Measurements from ENCODE around the gene BUD31.

DNA sequence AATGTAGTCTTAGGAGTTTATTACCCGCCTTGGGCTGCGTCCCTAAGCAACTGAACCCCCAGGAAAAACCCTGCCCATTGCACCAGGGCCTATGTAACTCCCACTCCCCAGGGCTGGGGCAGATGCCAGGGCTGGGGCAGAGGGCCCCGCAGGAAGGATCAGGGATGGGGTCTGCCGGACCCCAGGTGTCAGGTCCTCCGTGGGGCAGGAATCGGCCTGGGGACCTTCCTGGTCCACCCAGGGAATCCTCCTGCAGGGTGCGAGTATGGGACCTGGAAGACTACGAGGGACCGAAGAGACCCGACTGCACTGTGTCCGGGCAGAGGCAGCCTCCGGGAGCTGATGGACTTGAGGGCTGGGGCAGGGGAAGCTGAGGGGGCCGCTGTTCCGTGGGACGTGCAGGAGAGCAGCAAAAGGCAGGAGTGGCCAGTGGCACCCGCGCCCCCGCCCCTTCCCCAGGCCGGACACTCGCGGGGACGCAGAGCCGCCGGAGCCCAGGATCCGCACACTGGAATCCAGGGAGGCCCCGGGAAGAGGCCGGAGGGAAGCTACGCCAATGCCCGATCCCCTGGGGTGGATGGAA, 59.7 kb downstream of the BUD31 start:
- TF ChIP-seq SRF (IDR thresholded peaks at IDR 0.05; ENCODE audit: low read depth) (no peak), ZFX (IDR thresholded peaks at IDR 0.05) (no peak), EGR1 (IDR thresholded peaks at IDR 0.05; ENCODE audit: low read depth) (no peak), EZH2phosphoT487 (IDR thresholded peaks at IDR 0.05; ENCODE audit: borderline replicate concordance) (no peak), RAD21 (IDR thresholded peaks at IDR 0.05; ENCODE audit: low read depth) (no peak), POLR2A (IDR thresholded peaks at IDR 0.05; ENCODE audit: borderline replicate concordance, extremely low read depth, insufficient read depth, insufficient read length) (no peak)
- TF ChIP-seq, protein P1, sequence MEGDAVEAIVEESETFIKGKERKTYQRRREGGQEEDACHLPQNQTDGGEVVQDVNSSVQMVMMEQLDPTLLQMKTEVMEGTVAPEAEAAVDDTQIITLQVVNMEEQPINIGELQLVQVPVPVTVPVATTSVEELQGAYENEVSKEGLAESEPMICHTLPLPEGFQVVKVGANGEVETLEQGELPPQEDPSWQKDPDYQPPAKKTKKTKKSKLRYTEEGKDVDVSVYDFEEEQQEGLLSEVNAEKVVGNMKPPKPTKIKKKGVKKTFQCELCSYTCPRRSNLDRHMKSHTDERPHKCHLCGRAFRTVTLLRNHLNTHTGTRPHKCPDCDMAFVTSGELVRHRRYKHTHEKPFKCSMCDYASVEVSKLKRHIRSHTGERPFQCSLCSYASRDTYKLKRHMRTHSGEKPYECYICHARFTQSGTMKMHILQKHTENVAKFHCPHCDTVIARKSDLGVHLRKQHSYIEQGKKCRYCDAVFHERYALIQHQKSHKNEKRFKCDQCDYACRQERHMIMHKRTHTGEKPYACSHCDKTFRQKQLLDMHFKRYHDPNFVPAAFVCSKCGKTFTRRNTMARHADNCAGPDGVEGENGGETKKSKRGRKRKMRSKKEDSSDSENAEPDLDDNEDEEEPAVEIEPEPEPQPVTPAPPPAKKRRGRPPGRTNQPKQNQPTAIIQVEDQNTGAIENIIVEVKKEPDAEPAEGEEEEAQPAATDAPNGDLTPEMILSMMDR (IDR thresholded peaks at IDR 0.05 in 2 of 3, conservative IDR thresholded peaks at IDR 0.05 in 1 of 3; ENCODE audit: borderline replicate concordance in 1 of 3, insufficient read depth in 1 of 3, low read depth in 2 of 3, low read length in 2 of 3) = no peak

All from HCT116 (cell line).